A549 (cell line): ENCODE data around the gene CCDC73. TPM values are rescaled to one million over a fixed set of nuclear protein-coding genes. Genes with fewer than 3 reads are reported as not detected.
A peak's percentile ranks its signal among the peaks of the same experiment; 100 is the strongest.

Experiments used
- ATAC-seq, 2 experiments: fragments of 200-7000 bp in 1 of 2; fragments of >200 bp in 1 of 2; cut with Nextera tagmentation in 1 of 2; cut with Tn5 transposase in 1 of 2; 3 replicates each; pipeline versions ENCODE4 v1.8.0 to v1.9.1; 2018 to 2020; ENCODE audit warnings: mild to moderate bottlenecking in 1 of 2, moderate library complexity in 1 of 2
- CTCF ChIA-PET: fragments of 300-600 bp; sonication (Branson Sonifier 250); formaldehyde crosslinking; extraction: SDS; loops from one replicate; lab custom pipeline; 2021; ENCODE audit warnings: antibody characterized with exemption, inconsistent platforms; lab: Yijun Ruan, JAX
- POLR2A ChIA-PET: fragments of 350-600 bp; formaldehyde crosslinking; extraction: SDS; loops from one replicate; lab custom pipeline; 2021; ENCODE audit warnings: antibody characterized with exemption, inconsistent platforms; lab: Yijun Ruan, JAX
- DNase-seq, 2 experiments: peaks; one replicate each; pipeline versions ENCODE4 v3.0.0 to v3.0.0-alpha.2; 2011 to 2016; ENCODE audit warnings: low read depth in 1 of 2, low spot score in 1 of 2
- FAIRE-seq: peaks from 2 replicates; lab custom pipeline; 2011; peaks lifted over from hg19 to GRCh38; lab: Jason Lieb, UNC
- H3K27ac ChIP-seq, 2 experiments: fragments of >200 bp; sonication (Bioruptor Twin); formaldehyde crosslinking; 3 replicates each; pipeline ENCODE4 v1.5.1; 2016 to 2017
- H3K4me1 ChIP-seq: fragments of >200 bp; sonication (Bioruptor Twin); formaldehyde crosslinking; 3 replicates; pipeline ENCODE4 v1.6.1; 2016
- H3K4me2 ChIP-seq: fragments of >200 bp; sonication (Bioruptor Twin); formaldehyde crosslinking; 3 replicates; pipeline ENCODE4 v1.6.1; 2016
- H3K4me3 ChIP-seq: fragments of >200 bp; sonication (Bioruptor Twin); formaldehyde crosslinking; 3 replicates; pipeline ENCODE4 v1.5.1; 2016
- H3K9me3 ChIP-seq: fragments of >200 bp; sonication (Bioruptor Twin); formaldehyde crosslinking; 3 replicates; pipeline ENCODE4 v1.6.1; 2016
- BCL3 ChIP-seq: fragments of >200 bp; sonication (Bioruptor Twin); formaldehyde crosslinking; IDR thresholded peaks from 3 replicates; pipeline ENCODE4 v1.6.1; 2016
- CHD2 ChIP-seq: fragments of 150-350 bp; IDR thresholded peaks from 2 replicates; pipeline ENCODE4 v1.6.1; 2014; ENCODE audit warnings: low read length; ENCODE audit not compliant: partially characterized antibody
- ELK1 ChIP-seq: fragments of 150-350 bp; IDR thresholded peaks from 2 replicates; pipeline ENCODE4 v1.6.1; 2014; ENCODE audit warnings: low read depth, mild to moderate bottlenecking, low read length
- FOSL2 ChIP-seq, 2 experiments: fragments of 450-650 bp in 1 of 2; fragments of >200 bp in 1 of 2; sonication (Bioruptor Twin) in 1 of 2; formaldehyde crosslinking; IDR thresholded peaks; 2 replicates each; pipeline versions ENCODE4 v1.5.0 to v1.6.1; 2016 to 2020; ENCODE audit warnings: mild to moderate bottlenecking in 1 of 2, moderate library complexity in 1 of 2
- HDAC2 ChIP-seq: fragments of 200-600 bp; sonication (generic); IDR thresholded peaks from 2 replicates; pipeline ENCODE4 v1.6.1; 2016
- HES2 ChIP-seq: fragments of >200 bp; sonication (Bioruptor Twin); formaldehyde crosslinking; IDR thresholded peaks from 2 replicates; pipeline ENCODE4 v1.6.1; 2016
- HOXB13 ChIP-seq: fragments of 250-450 bp; sonication (Bioruptor Pico); IDR thresholded peaks from 2 replicates; pipeline ENCODE4 v1.5.0; 2020; ENCODE audit warnings: low read depth, mild to moderate bottlenecking, moderate library complexity
- HOXB5 ChIP-seq: fragments of 250-450 bp; sonication (Bioruptor Pico); IDR thresholded peaks from 2 replicates; pipeline ENCODE4 v1.5.0; 2020; ENCODE audit warnings: mild to moderate bottlenecking, moderate library complexity
- JUNB ChIP-seq: fragments of >200 bp; sonication (Bioruptor Twin); formaldehyde crosslinking; IDR thresholded peaks from 2 replicates; pipeline ENCODE4 v1.6.1; 2016
- KDM5A ChIP-seq: fragments of 200-600 bp; sonication (generic); IDR thresholded peaks from 2 replicates; pipeline ENCODE4 v1.6.1; 2016; ENCODE audit warnings: antibody characterized with exemption, mild to moderate bottlenecking
- MAFK ChIP-seq: fragments of 450-650 bp; IDR thresholded peaks from 2 replicates; pipeline ENCODE4 v1.6.1; 2014; ENCODE audit not compliant: partially characterized antibody
- MAX ChIP-seq: IDR thresholded peaks from 2 replicates; pipeline ENCODE4 v1.6.1; 2012
- PBX3 ChIP-seq: IDR thresholded peaks from 2 replicates; pipeline ENCODE4 v1.6.1; 2012
- RAD21 ChIP-seq, 2 experiments: fragments of >200 bp in 1 of 2; sonication (Bioruptor Twin) in 1 of 2; formaldehyde crosslinking in 1 of 2; IDR thresholded peaks in 1 of 2; conservative IDR thresholded peaks in 1 of 2; 2 replicates in 1 of 2; 3 replicates in 1 of 2; pipeline ENCODE4 v1.6.1; 2012 to 2018; ENCODE audit warnings: inconsistent platforms in 1 of 2
- TFCP2L1 ChIP-seq: fragments of 250-450 bp; sonication (Bioruptor Pico); IDR thresholded peaks from 2 replicates; pipeline ENCODE4 v1.5.0; 2021; ENCODE audit warnings: mild to moderate bottlenecking
- TP53 ChIP-seq: fragments of 250-450 bp; sonication (Bioruptor Pico); IDR thresholded peaks from 2 replicates; pipeline ENCODE4 v1.5.0; 2021; ENCODE audit warnings: mild to moderate bottlenecking, moderate library complexity
- WGBS: methylation state at CpG from one replicate; pipeline ENCODE4 v1.1.6; 2017; ENCODE audit errors: missing lambda C conversion rate; 5-methylcytosine and 5-hydroxymethylcytosine counted together
- polyA plus RNA-seq, 4 experiments: library from polyadenylated mRNA; depleted of rRNA in 3 of 4; stranded (reverse); fragments of >200 nt; fragmentation: RNase III in 1 of 4; extraction: RNeasy Plus Mini Kit Qiagen cat#74134 plus additional on column Dnase treatment in 1 of 4; gene quantifications; 2 replicates in 3 of 4; 3 replicates in 1 of 4; pipeline ENCODE4 v1.2.3, GENCODE V29; 2011 to 2017

Gene CCDC73
- polyA plus RNA-seq, 2 of the 4 experiments (the other 2 are of a cell fraction), result 0.03 TPM; not detected in 1

- H3K4me3 ChIP-seq, result no peak overlapping the region
- no peak for ATAC-seq
- peak; percentile 59 for FAIRE-seq
- H3K9me3 ChIP-seq, result no peaks in the 10 kb centered on the region
- peaks cover 6% of the 10 kb centered on the region; the same call in 1 of the 3 replicates for H3K4me1 ChIP-seq
- peak overlapping the region; percentile 17; the same call in 2 of the 3 replicates for H3K4me2 ChIP-seq
- ChIA-PET CTCF (no interaction called here), POLR2A (no interaction called here)
- H3K27ac ChIP-seq, result no peak overlapping the region
- TF ChIP-seq JUNB (peak; percentile 56; the same call in 1 of the 2 replicates), ELK1 (no peak), FOSL2 (IDR thresholded peaks at IDR 0.05) (peak; percentile 18; the same call in 1 of the 2 replicates), FOSL2 (CRISPR knock-in tag; IDR thresholded peaks at IDR 0.05) (no peak; the same call in 1 of the 2 replicates)
- DNase-seq, result no peak
- WGBS, result 51% methylated on average over 2 of the region's 2 CpGs
Observed at GRCh38 chr11:32658639-32659406, 135.6 kb downstream of the CCDC73 start.

- POLR2A ChIA-PET, result no interaction called here
- FAIRE-seq (no peak), DNase-seq (peak in 1 of 2 experiments; percentile 9), ATAC-seq (no peak; a peak in 1 of 6 replicates)
- Histone ChIP-seq H3K4me3 (no peak overlapping the region), H3K9me3 (no peaks in the 10 kb centered on the region), H3K4me1 (no peaks in the 10 kb centered on the region), H3K4me2 (no peak overlapping the region), H3K27ac (no peak overlapping the region)
- 0% methylated on average over 1 of the region's 1 CpG for WGBS
- CTCF ChIA-PET, result interaction anchor here (0.6 to 1.7 kb wide), 4 partner anchors 9 to 1206 kb away, joined by 3 to 4 read pairs (median 3); no protein-coding TSS in a partner anchor
- TF ChIP-seq MAX (no peak), CHD2 (no peak), KDM5A (no peak), HOXB13 (CRISPR knock-in tag) (no peak), RAD21 (conservative IDR thresholded peaks at IDR 0.05 in 1 of 2, IDR thresholded peaks at IDR 0.05 in 1 of 2) (no peak)
Observed at GRCh38 chr11:32643526-32643925, 150.9 kb downstream of the CCDC73 start.

- H3K4me3 ChIP-seq, result no peak overlapping the region
- ATAC-seq, result no peak
- no peaks in the 10 kb centered on the region for H3K4me1 ChIP-seq
- DNase-seq, result no peak
- H3K9me3 ChIP-seq, result no peaks in the 10 kb centered on the region
- TF ChIP-seq MAFK (peak; percentile 61), HDAC2 (no peak), HOXB5 (CRISPR knock-in tag) (no peak), TFCP2L1 (CRISPR knock-in tag) (no peak), TP53 (CRISPR knock-in tag) (no peak), BCL3 (no peak), HES2 (no peak)
- ChIA-PET CTCF (no interaction called here), POLR2A (no interaction called here)
- FAIRE-seq, result no peak
- H3K27ac ChIP-seq, result no peak overlapping the region
- H3K4me2 ChIP-seq, result no peak overlapping the region
Observed at GRCh38 chr11:32641361-32641760, 153.1 kb downstream of the CCDC73 start.

GRCh38 chr11:32635819-32636218, 158.6 kb downstream of the CCDC73 start:
- Histone ChIP-seq H3K4me3 (no peak overlapping the region), H3K4me2 (no peak overlapping the region), H3K9me3 (no peaks in the 10 kb centered on the region; the same call in 2 of the 3 replicates), H3K27ac (no peak overlapping the region), H3K4me1 (no peaks in the 10 kb centered on the region)
- ChIA-PET CTCF (no interaction called here), POLR2A (no interaction called here)
- no peak for DNase-seq
- TF ChIP-seq PBX3 (no peak), HDAC2 (no peak), MAFK (peak; percentile 88)
- no peak for FAIRE-seq
- 31% methylated on average over 2 of the region's 2 CpGs for WGBS
- ATAC-seq, result no peak
